Nucleus accumbens (tissue), 56 donors: ENCODE measurements around the gene MOG.
A peak's percentile ranks its signal among the peaks of the same experiment; 100 is the strongest.

Source experiments
- DNase-seq, 56 donors: peaks; one replicate each; lab custom pipeline; 2025; lab: John Stamatoyannopoulos, UW

MOG gene

GRCh38 chr6:29673161-29673560, 16.3 kb downstream of the MOG start:
- DNase-seq = peak in 3 of 56 donors; percentile 23 to 32 (median 23)

DNA sequence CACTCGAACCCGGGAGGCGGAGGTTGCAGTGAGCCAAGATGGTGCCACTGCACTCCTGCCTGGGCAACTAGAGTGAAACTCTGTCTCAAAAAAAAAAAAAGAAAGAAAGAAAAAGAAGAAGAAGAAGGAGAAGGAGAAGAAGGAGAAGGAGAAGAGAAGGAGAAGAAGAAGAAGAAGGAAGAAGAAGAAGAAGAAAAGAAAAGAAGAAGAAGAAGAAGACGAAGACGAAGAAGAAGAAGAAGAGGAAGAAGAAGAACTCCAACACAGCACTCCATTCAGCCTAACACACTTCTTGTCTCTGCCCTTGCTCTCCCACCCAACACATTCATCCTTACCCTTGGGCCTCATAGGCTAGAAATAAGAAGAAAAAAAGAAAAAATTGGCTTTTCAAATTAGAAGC, 17.1 kb downstream of the MOG start:
- DNase-seq = no peak

GRCh38 chr6:29675561-29675960, 18.7 kb downstream of the MOG start:
- DNase-seq = no peak

DNA sequence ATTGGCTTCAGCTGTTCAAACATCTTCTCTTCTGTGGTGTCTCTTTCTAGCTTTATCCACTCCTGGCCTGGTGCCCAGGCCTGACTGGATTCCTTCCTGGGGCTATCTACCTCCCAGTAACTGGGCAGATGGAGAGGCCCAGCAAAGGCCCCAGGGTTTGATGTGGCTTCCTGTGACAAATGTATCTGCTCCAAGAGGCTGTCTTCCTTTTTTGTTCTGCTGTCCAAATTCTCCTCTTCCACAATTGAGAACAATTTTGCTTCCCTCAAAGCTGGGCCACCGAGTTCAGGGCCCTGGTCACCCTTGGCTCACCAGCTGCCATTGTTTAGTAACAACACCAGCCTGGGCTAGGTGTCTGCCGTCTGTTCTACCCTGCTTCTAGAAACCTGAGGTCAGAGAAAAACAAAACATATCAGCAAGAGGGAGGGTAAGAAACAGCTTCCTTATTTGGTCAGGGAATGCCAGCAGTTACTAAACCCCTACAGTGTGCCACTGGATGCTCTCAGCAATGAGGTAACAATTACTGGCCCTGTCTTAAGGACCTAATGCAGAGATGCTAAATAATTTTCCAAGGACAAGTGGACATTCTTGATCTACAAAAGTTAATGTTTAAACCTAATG, 20.2 kb downstream of the MOG start:
- DNase-seq = no peak

- DNase-seq = no peak
Measured at GRCh38 chr6:29678114-29678513, 21.2 kb downstream of the MOG start.

DNA sequence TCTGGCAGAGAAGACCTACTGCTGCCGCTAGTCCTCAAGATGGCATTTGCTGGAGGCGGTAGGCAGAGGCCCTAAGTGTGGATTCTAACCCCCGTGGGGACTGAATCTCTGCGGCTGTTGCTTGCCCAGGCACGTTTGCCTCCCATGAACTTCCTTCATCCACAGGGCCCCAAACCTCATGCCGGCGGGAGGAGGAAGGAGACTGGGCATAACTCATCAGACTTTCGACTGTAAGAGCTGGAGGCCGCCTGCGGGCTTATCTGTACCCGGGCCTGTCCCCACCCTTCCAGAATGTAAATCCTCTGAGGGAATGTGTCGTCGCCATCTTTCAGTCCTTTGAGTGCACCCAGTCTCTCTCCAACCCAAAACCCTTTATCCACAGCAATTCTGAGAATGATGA, 23.1 kb downstream of the MOG start:
- DNase-seq = no peak

DNA sequence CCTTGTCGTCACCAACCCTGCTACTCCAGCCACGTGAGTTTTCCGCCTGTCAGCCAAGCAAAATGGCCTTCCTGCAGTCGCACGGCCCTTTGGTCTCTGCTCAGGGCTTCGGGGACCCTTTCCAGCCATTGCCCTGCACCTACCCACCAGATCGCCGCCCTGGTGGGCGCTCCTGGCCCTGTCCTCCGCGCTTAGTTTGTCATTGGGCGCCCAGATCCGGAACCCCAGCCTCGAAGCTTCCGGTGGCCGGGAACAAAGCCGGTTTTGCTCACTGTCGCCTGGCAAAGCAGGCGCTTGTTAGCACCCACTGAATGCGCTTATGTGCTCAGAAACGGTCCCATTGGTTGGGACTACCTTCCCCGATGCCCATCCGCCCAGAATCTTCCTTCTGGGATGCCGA, 23.5 kb downstream of the MOG start:
- DNase-seq = no peak

GRCh38 chr6:29680904-29681303, 24.0 kb downstream of the MOG start, which contains the start of gene ZFP57:
ZFP57 (minus strand) TSS chr6:29681152; CDS start chr6:29677003, 4,149 bp downstream.
- no peak for DNase-seq

DNA sequence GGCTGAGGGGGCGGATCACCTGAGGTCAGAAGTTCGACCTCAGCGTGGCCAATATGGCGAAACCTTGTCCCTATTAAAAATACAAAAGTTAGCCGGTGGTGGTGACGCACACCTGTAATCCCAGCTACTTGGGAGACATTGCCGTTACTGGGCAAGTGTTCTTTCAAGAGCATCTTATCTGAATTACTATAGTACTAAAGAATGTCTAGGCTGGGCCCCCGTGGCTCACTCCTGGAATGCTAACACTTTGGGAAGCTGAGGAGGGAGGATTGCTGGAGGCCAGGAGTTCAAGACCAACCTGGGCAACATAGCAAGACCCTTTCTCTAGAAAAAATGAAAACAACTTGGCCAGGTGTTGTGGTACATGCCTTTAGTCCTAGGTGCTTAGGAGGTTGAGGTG, 24.9 kb downstream of the MOG start:
- no peak for DNase-seq

GRCh38 chr6:29685718-29686326, 28.9 kb downstream of the MOG start:
- DNase-seq = peak in 23 of 56 donors; percentile 1 to 57 (median 28)

GRCh38 chr6:29694637-29695036, 37.7 kb downstream of the MOG start:
- DNase-seq = no peak

GRCh38 chr6:29696147-29697125, 39.5 kb downstream of the MOG start:
- DNase-seq = peak in 16 of 56 donors; percentile 1 to 65 (median 8)

GRCh38 chr6:29702519-29703103, 45.7 kb downstream of the MOG start:
- peak in 21 of 56 donors; percentile 2 to 69 (median 27) for DNase-seq

DNA sequence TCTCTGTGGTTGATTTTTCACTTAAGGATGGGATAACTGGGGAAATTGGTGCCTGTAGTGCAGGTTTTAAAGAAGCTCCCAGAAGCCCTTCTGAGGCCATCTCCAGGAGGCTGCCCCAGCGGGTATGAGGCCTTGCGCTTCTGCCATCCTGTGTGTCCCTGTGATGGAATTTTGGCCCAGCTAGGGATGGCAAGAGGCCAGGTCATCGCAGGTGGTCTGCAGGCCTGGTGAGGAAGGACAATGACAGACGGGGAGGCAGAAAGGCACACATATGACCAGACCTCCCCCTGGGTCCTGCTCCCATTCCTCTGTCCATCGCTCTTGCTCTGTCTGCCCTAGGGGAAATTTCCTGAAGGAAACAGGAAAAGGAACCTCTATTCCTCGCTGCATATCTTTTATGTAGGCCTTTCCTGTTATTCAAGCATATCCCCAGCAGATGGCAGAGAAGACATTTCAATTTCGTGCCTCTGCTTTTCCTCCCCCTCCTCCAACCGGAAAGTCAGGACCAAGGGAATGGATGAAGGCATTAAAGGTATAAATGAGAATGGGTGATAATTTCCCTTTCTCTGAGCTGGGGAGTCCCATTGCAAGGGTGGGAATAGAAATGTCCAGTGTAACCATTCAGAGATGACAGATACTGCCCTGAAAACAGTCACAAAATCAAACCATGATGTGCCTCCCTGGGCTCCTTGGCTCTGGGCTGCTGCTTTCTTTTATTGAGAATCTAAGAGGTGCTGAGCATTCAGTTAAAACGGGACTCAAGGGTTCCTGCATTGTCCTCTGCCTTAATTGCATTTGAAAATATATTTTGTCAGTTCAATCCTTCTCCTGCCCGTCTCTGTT, 48.7 kb downstream of the MOG start:
- DNase-seq = peak in 27 of 56 donors; percentile 1 to 45 (median 22)

- no peak for DNase-seq
Measured at GRCh38 chr6:29708432-29709179, 51.7 kb downstream of the MOG start.

GRCh38 chr6:29709188-29709587, 52.3 kb downstream of the MOG start:
- no peak for DNase-seq

- DNase-seq = no peak
Measured at GRCh38 chr6:29710281-29710941, 53.5 kb downstream of the MOG start.

DNA sequence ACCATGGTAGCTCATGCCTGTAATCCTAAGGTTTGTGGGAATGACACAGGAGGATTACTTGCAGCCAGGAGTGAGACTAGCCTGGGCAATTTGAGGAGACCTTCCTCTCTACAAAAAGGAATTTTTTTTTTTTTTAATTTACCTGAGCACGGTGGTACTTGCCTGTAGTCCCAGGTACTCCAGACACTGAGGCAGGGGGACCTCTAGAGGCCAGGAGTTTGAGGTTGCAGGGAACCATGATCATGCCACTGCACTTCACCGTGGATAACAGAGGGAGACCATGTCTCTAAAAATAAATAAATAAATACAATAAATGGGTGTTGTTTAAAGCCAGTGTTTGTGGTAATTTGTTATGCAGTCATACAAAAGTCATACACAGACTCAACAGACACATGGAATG, 64.0 kb downstream of the MOG start:
- no peak for DNase-seq
